Endothelial cell of umbilical vein (primary cell): Measurements from ENCODE around the gene IL22RA2. TPM values are rescaled to one million over a fixed set of nuclear protein-coding genes. Genes with fewer than 3 reads are reported as not detected.

Source experiments
- BruUV-seq: library from RNA; stranded (reverse); fragments of 400-500 nt; replicated peaks from 2 replicates; lab custom pipeline; 2021; lab: Mats Ljungman, UMichigan
- CTCF ChIA-PET: fragments of 300-600, 350-600 bp; sonication (Branson Sonifier 250); formaldehyde crosslinking; loops from one replicate; lab custom pipeline; 2021; ENCODE audit warnings: antibody characterized with exemption, inconsistent platforms; lab: Charles Lee
- POLR2A ChIA-PET: fragments of 300-600, 350-600 bp; sonication (Branson Sonifier 250); formaldehyde crosslinking; loops from one replicate; lab custom pipeline; 2021; ENCODE audit warnings: antibody characterized with exemption, inconsistent platforms; lab: Charles Lee
- DNase-seq: peaks from one replicate; pipeline ENCODE4 v3.0.0-alpha.2; 2011; ENCODE audit warnings: low read depth, low spot score
- FAIRE-seq: peaks from 2 replicates; lab custom pipeline; 2011; peaks lifted over from hg19 to GRCh38; lab: Jason Lieb, UNC
- H2AFZ ChIP-seq: 2 replicates; pipeline ENCODE4 v1.6.0; 2012; ENCODE audit warnings: low read depth, low read length, control low read depth, inconsistent platforms
- H3K27ac ChIP-seq: 2 replicates; pipeline ENCODE4 v1.5.1; 2011; ENCODE audit warnings: low read depth, mild to moderate bottlenecking, control low read depth, low read length, moderate library complexity; ENCODE audit not compliant: insufficient read depth
- H3K27me3 ChIP-seq, 2 experiments: 2 replicates each; pipeline versions ENCODE4 v1.6.0 to v1.6.1; 2011; ENCODE audit warnings: low read length in 2 of 2, mixed read lengths in 1 of 2; ENCODE audit not compliant: control insufficient read depth in 2 of 2, insufficient read depth in 2 of 2
- H3K36me3 ChIP-seq, 2 experiments: 2 replicates in 1 of 2; 3 replicates in 1 of 2; pipeline ENCODE4 v1.5.1; 2011; ENCODE audit warnings: low read length in 2 of 2, mild to moderate bottlenecking in 1 of 2, moderate library complexity in 1 of 2; ENCODE audit not compliant: control insufficient read depth in 2 of 2, insufficient read depth in 2 of 2; ENCODE audit errors: extremely low read depth in 1 of 2
- H3K4me1 ChIP-seq: 3 replicates; pipeline ENCODE4 v1.5.1; 2011; ENCODE audit warnings: mild to moderate bottlenecking, low read length; ENCODE audit not compliant: control insufficient read depth, insufficient read depth; ENCODE audit errors: extremely low read depth
- H3K4me2 ChIP-seq: 2 replicates; pipeline ENCODE4 v1.6.1; 2011; ENCODE audit warnings: low read length, control low read depth, mixed read lengths; ENCODE audit not compliant: insufficient read depth
- H3K4me3 ChIP-seq, 3 experiments: fragments of 200-600 bp in 1 of 3; sonication (generic), shearing (Covaris generic) in 1 of 3; replicated peaks in 1 of 3; 2 replicates each; pipeline ENCODE4 v1.5.1; 2011 to 2016; ENCODE audit warnings: control low read depth in 3 of 3, low read length in 3 of 3, mild to moderate bottlenecking in 2 of 3, inconsistent platforms in 1 of 3, low read depth in 1 of 3, moderate library complexity in 1 of 3; ENCODE audit not compliant: insufficient read depth in 1 of 3
- H3K79me2 ChIP-seq: 2 replicates; pipeline ENCODE4 v1.6.0; 2012; ENCODE audit warnings: low read length, inconsistent platforms; ENCODE audit not compliant: control insufficient read depth, insufficient read depth
- H3K9ac ChIP-seq: replicated peaks from 2 replicates; pipeline ENCODE3; 2011; ENCODE audit warnings: low read length, control low read depth; ENCODE audit not compliant: insufficient read depth; ENCODE audit errors: extremely low read depth
- H3K9me1 ChIP-seq: replicated peaks from 3 replicates; pipeline ENCODE4 v1.6.0; 2011; ENCODE audit warnings: mild to moderate bottlenecking, low read length; ENCODE audit not compliant: control insufficient read depth, insufficient read depth; ENCODE audit errors: extremely low read depth
- H3K9me3 ChIP-seq: replicated peaks from 2 replicates; pipeline ENCODE4 v1.5.1; 2012; ENCODE audit warnings: low read length, inconsistent platforms; ENCODE audit not compliant: control insufficient read depth, insufficient read depth
- H4K20me1 ChIP-seq: replicated peaks from 2 replicates; pipeline ENCODE3; 2011; ENCODE audit warnings: mild to moderate bottlenecking, low read length; ENCODE audit not compliant: control insufficient read depth, insufficient read depth; ENCODE audit errors: extremely low read depth
- CTCF ChIP-seq, 2 donors: IDR thresholded peaks; 1 replicate in 1 of 2; 2 replicates in 1 of 2; pipeline ENCODE4 v1.5.1; 2011; ENCODE audit warnings: low read length in 2 of 2, mild to moderate bottlenecking in 2 of 2, moderate library complexity in 2 of 2, control low read depth in 1 of 2, inconsistent platforms in 1 of 2, low read depth in 1 of 2; ENCODE audit not compliant: insufficient read depth in 1 of 2; ENCODE audit errors: extremely low read depth in 1 of 2
- EZH2 ChIP-seq: IDR thresholded peaks from 2 replicates; pipeline ENCODE4 v1.6.1; 2012; ENCODE audit warnings: borderline replicate concordance, low read depth, mild to moderate bottlenecking, moderate library complexity, low read length, inconsistent platforms; ENCODE audit not compliant: severe bottlenecking
- FOS ChIP-seq: IDR thresholded peaks from 2 replicates; pipeline ENCODE4 v1.6.1; 2011; ENCODE audit warnings: mild to moderate bottlenecking, low read length, moderate library complexity, borderline replicate concordance; ENCODE audit not compliant: insufficient read depth
- GATA2 ChIP-seq: IDR thresholded peaks from 2 replicates; pipeline ENCODE4 v1.7.0; 2011; ENCODE audit warnings: low read depth, mild to moderate bottlenecking, moderate library complexity, mixed read lengths, low read length; ENCODE audit not compliant: insufficient read length, insufficient read depth
- JUN ChIP-seq: IDR thresholded peaks from 2 replicates; pipeline ENCODE4 v1.6.1; 2011; ENCODE audit warnings: borderline replicate concordance, low read depth; ENCODE audit not compliant: insufficient read length, insufficient read depth
- MAX ChIP-seq: IDR thresholded peaks from 2 replicates; pipeline ENCODE4 v1.6.1; 2011; ENCODE audit not compliant: insufficient read depth, insufficient read length
- MYC ChIP-seq: IDR thresholded peaks from one replicate; pipeline ENCODE4 v1.6.1; 2011; ENCODE audit warnings: mild to moderate bottlenecking, low read depth, low read length
- POLR2A ChIP-seq: IDR thresholded peaks from 2 replicates; pipeline ENCODE4 v1.6.1; 2012; ENCODE audit warnings: low read depth, mild to moderate bottlenecking, control low read depth, low read length
- POLR2AphosphoS5 ChIP-seq: IDR thresholded peaks from 2 replicates; pipeline ENCODE4 v1.6.1; 2012; ENCODE audit warnings: low read depth, mild to moderate bottlenecking, control low read depth, low read length, moderate library complexity; ENCODE audit not compliant: insufficient read depth
- dilution Hi-C: fragments of 300-500 bp; cut with MboI; formaldehyde crosslinking; loops from one replicate; pipeline ENCODE4 v1.15.0; 2019; ENCODE audit warnings: low sequenced_read_pairs; ENCODE audit not compliant: extremely low pct_ligation_motif_present
- intact Hi-C: fragments of 100-400 bp; cut with micrococcal nuclease; formaldehyde crosslinking; loops from one replicate; pipeline ENCODE4 v1.10.0; 2022
- polyA plus RNA-seq, 4 experiments: library from polyadenylated mRNA; depleted of rRNA in 3 of 4; stranded (reverse) in 3 of 4; unstranded in 1 of 4; fragments of >200 nt; gene quantifications; 2 replicates each; pipeline versions ENCODE4 v1.2.1 to v1.2.3, GENCODE V29; 2011 to 2012; ENCODE audit warnings: missing spikeins in 1 of 4
- total RNA-seq: library from RNA; stranded (reverse); gene quantifications from 2 replicates; pipeline ENCODE4 v1.2.3, GENCODE V29; 2021

The IL22RA2 gene
- total and polyA plus RNA-seq, 2 donors (not counting 3 experiments of a cell fraction or from before 2014, with no cell fraction given), result not detected

- ChIA-PET POLR2A (no interaction called here), CTCF (no interaction called here)
- H4K20me1 ChIP-seq, result no peaks in the 10 kb centered on the region
- H3K9me3 ChIP-seq, result no peaks in the 10 kb centered on the region
- no peaks in the 10 kb centered on the region for H3K27me3 ChIP-seq
- intact Hi-C loops, result no loop called here
- no peak for TF ChIP-seq GATA2
- no peak for TF ChIP-seq MAX
- no peak for TF ChIP-seq EZH2
- no peak for TF ChIP-seq JUN
- TF ChIP-seq CTCF (IDR thresholded peaks at IDR 0.05; ENCODE audit: extremely low read depth in 1 of 2, insufficient read depth in 1 of 2, low read depth in 1 of 2, low read length in 2 of 2), result no peak
- TF ChIP-seq MYC, result no peak
- TF ChIP-seq POLR2AphosphoS5, result no peak
- no peak for TF ChIP-seq FOS
- no peak for TF ChIP-seq POLR2A
- no peak overlapping the region for H3K4me3 ChIP-seq
- BruUV-seq, result no TSS peak
- DNase-seq (no peak), FAIRE-seq (no peak)
- H3K9me1 ChIP-seq, result no peaks in the 10 kb centered on the region
- no peaks in the 10 kb centered on the region for H3K79me2 ChIP-seq
- no peak overlapping the region for H3K4me2 ChIP-seq
- no peaks in the 10 kb centered on the region for H3K4me1 ChIP-seq
- H3K36me3 ChIP-seq, result no peaks in the 10 kb centered on the region
- H2AFZ ChIP-seq, result no peak overlapping the region
- dilution Hi-C loops, result no loop called here
- no peak overlapping the region for H3K9ac ChIP-seq
- no peak overlapping the region for H3K27ac ChIP-seq
Observed at GRCh38 chr6:137171053-137171374, 2.4 kb downstream of the IL22RA2 start.
